ENCODE results near the gene CIBAR2. TPM values are rescaled to one million over a fixed set of nuclear protein-coding genes. Genes with fewer than 3 reads are reported as not detected.
A peak's percentile ranks its signal among the peaks of the same experiment; 100 is the strongest.

Gene CIBAR2
- total RNA-seq, 1 donor from 2014 or later, result not detected

DNA sequence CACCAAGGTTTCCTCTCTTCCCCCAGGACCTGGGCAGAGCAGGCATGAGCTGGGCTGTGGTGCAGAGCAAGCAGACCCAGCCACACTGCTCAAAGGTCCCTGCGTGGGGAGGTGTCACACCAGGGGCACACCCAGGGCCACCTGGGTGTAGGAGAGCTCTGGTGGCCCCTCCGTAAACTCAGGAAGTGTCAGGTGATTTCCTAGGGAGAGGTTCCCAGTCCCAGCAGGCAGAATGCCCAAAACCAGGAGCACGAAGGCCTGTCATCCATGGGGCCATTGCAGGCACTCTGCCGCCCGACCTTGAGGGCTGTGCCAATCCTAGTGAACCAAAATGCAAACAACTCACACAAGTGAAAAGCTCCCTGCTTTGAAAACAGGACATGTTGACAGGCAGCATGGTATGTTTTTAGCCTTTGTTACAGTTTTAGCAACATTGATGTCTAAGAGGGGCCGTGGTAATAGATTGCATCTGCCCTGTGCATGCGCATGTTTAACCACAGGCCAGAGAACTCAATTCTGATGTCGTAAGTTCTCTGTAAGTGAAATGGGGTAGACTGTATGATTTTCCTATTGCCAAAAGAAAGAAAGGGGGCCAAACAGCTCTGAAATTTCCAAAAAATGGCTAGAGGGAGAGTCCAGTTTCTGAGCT is 21.3 kb downstream of the CIBAR2 start:
- FAIRE-seq, result no peak
- no peaks in the 10 kb centered on the region for H3K27me3 ChIP-seq (ENCODE audit: control insufficient read depth, insufficient read depth, low read length)
- peaks cover 2% of the 10 kb centered on the region for H3K36me3 ChIP-seq (ENCODE audit: control insufficient read depth, insufficient read depth, low read length)
- TF ChIP-seq, protein P1, sequence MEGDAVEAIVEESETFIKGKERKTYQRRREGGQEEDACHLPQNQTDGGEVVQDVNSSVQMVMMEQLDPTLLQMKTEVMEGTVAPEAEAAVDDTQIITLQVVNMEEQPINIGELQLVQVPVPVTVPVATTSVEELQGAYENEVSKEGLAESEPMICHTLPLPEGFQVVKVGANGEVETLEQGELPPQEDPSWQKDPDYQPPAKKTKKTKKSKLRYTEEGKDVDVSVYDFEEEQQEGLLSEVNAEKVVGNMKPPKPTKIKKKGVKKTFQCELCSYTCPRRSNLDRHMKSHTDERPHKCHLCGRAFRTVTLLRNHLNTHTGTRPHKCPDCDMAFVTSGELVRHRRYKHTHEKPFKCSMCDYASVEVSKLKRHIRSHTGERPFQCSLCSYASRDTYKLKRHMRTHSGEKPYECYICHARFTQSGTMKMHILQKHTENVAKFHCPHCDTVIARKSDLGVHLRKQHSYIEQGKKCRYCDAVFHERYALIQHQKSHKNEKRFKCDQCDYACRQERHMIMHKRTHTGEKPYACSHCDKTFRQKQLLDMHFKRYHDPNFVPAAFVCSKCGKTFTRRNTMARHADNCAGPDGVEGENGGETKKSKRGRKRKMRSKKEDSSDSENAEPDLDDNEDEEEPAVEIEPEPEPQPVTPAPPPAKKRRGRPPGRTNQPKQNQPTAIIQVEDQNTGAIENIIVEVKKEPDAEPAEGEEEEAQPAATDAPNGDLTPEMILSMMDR (IDR thresholded peaks at IDR 0.05; ENCODE audit: insufficient read depth, low read length, severe bottlenecking), result no peak
- H3K4me3 ChIP-seq (ENCODE audit: low read depth, low read length), result no peak overlapping the region
- no peak for DNase-seq (ENCODE audit: low read depth)

DNA sequence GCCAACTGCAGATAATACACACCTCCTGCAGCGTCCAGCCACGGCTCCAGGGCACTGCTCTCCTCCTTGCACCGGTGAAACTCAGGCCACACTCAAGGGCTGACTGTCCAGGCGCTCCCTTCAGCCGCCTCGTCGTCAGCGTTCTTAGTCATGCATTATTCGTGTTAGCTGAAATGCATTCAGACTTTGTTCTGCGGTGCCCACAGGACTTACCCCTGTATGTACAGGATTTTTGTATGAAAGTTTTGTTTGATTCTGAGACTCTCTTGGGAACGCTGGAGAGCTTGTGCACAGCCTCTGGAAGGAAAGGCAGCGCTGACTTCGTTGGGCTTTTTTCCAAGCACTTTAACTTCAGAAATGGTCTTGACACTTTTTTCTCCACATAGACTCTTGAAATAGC is 22.1 kb downstream of the CIBAR2 start:
- peak; percentile 58 for DNase-seq (ENCODE audit: low read depth)
- H3K36me3 ChIP-seq (ENCODE audit: control insufficient read depth, insufficient read depth, low read length), result peaks cover 2% of the 10 kb centered on the region
- no peak for FAIRE-seq
- TF ChIP-seq, protein P1 (IDR thresholded peaks at IDR 0.05; ENCODE audit: insufficient read depth, low read length, severe bottlenecking), result no peak
- no peak overlapping the region for H3K4me3 ChIP-seq (ENCODE audit: low read depth, low read length)
- H3K27me3 ChIP-seq (ENCODE audit: control insufficient read depth, insufficient read depth, low read length), result no peaks in the 10 kb centered on the region

DNA sequence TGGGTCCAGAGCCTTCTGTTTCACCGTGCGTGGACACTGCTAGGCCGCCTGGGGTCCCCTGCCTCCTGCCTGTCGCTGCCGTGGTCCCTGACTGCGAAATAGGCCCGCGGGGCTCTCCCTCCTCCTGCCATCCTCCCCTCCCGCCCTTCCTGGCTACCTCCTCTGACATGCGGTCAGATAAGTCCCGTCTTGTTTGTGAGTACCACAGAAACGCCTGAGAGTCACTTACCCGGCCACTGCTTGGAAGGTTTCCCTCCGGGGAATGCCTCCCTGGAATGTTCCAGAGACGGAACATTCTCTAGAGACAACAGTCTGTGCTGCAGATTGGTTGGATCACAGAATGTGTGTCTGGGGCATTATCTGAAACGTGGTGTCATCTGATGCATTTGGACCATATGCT is 22.7 kb downstream of the CIBAR2 start:
- H3K27me3 ChIP-seq (ENCODE audit: control insufficient read depth, insufficient read depth, low read length), result no peaks in the 10 kb centered on the region

GRCh38 chr16:85088570-85089199 is 23.6 kb downstream of the CIBAR2 start:
- no peaks in the 10 kb centered on the region for H3K27me3 ChIP-seq (ENCODE audit: control insufficient read depth, insufficient read depth, low read length)
- DNase-seq (ENCODE audit: low read depth) (peak; percentile 28), FAIRE-seq (no peak)
- H3K4me3 ChIP-seq (ENCODE audit: low read depth, low read length), result no peak overlapping the region
- TF ChIP-seq, protein P1 (IDR thresholded peaks at IDR 0.05; ENCODE audit: insufficient read depth, low read length, severe bottlenecking), result no peak
- peaks cover 2% of the 10 kb centered on the region for H3K36me3 ChIP-seq (ENCODE audit: control insufficient read depth, insufficient read depth, low read length)

More for the DNA sequence above, 22.7 kb downstream of the CIBAR2 start:
- peaks cover 2% of the 10 kb centered on the region for H3K36me3 ChIP-seq (ENCODE audit: control insufficient read depth, insufficient read depth, low read length)
- TF ChIP-seq, protein P1 (IDR thresholded peaks at IDR 0.05; ENCODE audit: insufficient read depth, low read length, severe bottlenecking), result no peak
- no peak overlapping the region for H3K4me3 ChIP-seq (ENCODE audit: low read depth, low read length)
- FAIRE-seq (no peak), DNase-seq (ENCODE audit: low read depth) (peak; percentile 77)

- TF ChIP-seq, protein P1 (IDR thresholded peaks at IDR 0.05; ENCODE audit: insufficient read depth, low read length, severe bottlenecking), result no peak
- DNase-seq (ENCODE audit: low read depth), result no peak
- H3K36me3 ChIP-seq (ENCODE audit: control insufficient read depth, insufficient read depth, low read length), result peaks cover 2% of the 10 kb centered on the region
- no peak for FAIRE-seq
- no peak overlapping the region for H3K4me3 ChIP-seq (ENCODE audit: low read depth, low read length)
- no peaks in the 10 kb centered on the region for H3K27me3 ChIP-seq (ENCODE audit: control insufficient read depth, insufficient read depth, low read length)
Observed at GRCh38 chr16:85087899-85088569, 24.2 kb downstream of the CIBAR2 start.

Data from bronchial epithelial cell (primary cell).